Measurements from ENCODE around the gene TBCE.

DNA sequence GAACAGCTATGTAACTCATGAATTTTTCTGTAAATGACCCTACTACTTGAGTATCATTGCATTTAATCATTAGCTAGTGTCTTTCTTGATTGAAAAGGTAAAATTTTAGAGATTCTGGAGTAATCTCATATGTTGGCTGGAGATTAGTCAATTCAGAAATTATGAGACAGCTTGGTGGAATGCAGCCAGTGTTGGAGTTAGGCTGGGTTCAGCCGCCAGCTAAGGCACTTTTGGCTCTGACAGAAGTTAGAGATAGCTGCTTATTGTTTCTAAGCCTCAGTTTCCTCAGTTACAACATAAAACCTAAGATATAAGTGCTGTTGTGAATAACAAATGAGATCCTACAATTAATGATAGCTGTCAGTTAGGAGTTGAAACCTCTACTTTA lies 49.4 kb downstream of the TBCE start:
- TF ChIP-seq CTCF (IDR thresholded peaks at IDR 0.05) = no peak
- TF ChIP-seq POLR2A (IDR thresholded peaks at IDR 0.05) = no peak
